ENCODE data around the gene RPL37.
A peak's percentile ranks its signal among the peaks of the same experiment; 100 is the strongest.
"Not testable (repeated sequence)": the region's sequence is repeated elsewhere in the genome, so short reads cannot be mapped to it uniquely, and the experiment has no call there.

The RPL37 gene

DNA sequence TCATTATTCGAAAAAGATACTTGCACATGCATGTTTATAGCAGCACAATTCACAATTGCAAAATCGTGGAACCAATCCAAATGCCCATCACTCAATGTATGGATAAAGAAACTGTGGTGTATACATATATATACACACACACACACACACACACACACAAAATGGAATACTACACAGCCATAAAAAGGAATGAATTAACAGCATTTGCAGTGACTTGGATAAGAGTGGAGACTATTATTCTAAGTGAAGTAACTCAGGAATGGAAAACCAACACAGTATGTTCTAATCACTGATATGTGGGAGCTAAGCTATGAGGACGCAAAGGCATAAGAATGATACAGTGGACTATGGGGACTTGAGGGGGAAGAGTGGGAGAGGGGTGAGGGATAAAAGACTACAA is 40.1 kb downstream of the RPL37 start:
- H3K9me3 ChIP-seq (ENCODE audit: control insufficient read depth, insufficient read depth, low read depth, low read length); POLR2A ChIA-PET; H3K36me3 ChIP-seq (ENCODE audit: control insufficient read depth in 2 of 2, insufficient read depth in 1 of 2, low read length in 2 of 2); H3K4me3 ChIP-seq (ENCODE audit: low read depth, low read length); H3K27ac ChIP-seq (ENCODE audit: extremely low read depth, low read depth, low read length): not testable (repeated sequence)
- TF ChIP-seq, protein P1, sequence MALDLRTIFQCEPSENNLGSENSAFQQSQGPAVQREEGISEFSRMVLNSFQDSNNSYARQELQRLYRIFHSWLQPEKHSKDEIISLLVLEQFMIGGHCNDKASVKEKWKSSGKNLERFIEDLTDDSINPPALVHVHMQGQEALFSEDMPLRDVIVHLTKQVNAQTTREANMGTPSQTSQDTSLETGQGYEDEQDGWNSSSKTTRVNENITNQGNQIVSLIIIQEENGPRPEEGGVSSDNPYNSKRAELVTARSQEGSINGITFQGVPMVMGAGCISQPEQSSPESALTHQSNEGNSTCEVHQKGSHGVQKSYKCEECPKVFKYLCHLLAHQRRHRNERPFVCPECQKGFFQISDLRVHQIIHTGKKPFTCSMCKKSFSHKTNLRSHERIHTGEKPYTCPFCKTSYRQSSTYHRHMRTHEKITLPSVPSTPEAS (tag by site-specific recombination; IDR thresholded peaks at IDR 0.05), result peak; percentile 88
- peak; percentile 99 for TF ChIP-seq ZNF146 (tag by site-specific recombination; IDR thresholded peaks at IDR 0.05)
- TF ChIP-seq, protein P2, sequence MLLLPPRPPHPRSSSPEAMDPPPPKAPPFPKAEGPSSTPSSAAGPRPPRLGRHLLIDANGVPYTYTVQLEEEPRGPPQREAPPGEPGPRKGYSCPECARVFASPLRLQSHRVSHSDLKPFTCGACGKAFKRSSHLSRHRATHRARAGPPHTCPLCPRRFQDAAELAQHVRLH (tag by site-specific recombination; IDR thresholded peaks at IDR 0.05), result peak; percentile 74
- CTCF ChIA-PET, result interaction anchor here (0.6 kb wide), 1 partner anchor 106 kb away, joined by 3 read pairs; no protein-coding TSS in a partner anchor
- peaks cover 28% of the 10 kb centered on the region for H3K4me1 ChIP-seq (ENCODE audit: control insufficient read depth, insufficient read depth, low read length)

DNA sequence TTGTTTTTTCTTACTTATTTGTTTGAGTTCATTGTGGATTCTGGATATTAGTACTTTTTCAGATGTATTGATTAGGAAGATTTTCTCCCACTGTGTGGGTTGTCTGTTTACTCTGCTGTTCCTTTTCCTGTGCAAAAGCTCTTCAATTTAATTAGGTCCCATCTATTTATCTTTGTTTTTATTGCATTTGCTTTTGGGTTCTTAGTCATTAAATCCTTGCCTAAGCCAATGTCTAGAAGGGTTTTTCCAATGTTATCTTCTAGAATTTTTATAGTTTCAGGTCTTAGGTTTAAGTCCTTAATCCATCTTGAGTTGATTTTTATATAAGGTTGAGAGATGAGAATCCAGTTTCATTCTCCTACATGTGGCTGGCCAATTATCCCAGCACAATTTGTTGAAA is 40.7 kb downstream of the RPL37 start:
- POLR2A ChIA-PET; H3K9me3 ChIP-seq (ENCODE audit: control insufficient read depth, insufficient read depth, low read depth, low read length); H3K36me3 ChIP-seq (ENCODE audit: control insufficient read depth in 2 of 2, insufficient read depth in 1 of 2, low read length in 2 of 2); H3K27ac ChIP-seq (ENCODE audit: extremely low read depth, low read depth, low read length); H3K4me3 ChIP-seq (ENCODE audit: low read depth, low read length): not testable (repeated sequence)
- CTCF ChIA-PET, result interaction anchor here (0.6 kb wide), 1 partner anchor 105 kb away, joined by 3 read pairs; no protein-coding TSS in a partner anchor
- H3K4me1 ChIP-seq (ENCODE audit: control insufficient read depth, insufficient read depth, low read length), result peaks cover 25% of the 10 kb centered on the region
- TF ChIP-seq, protein P2 (tag by site-specific recombination; IDR thresholded peaks at IDR 0.05), result peak; percentile 50; the same call in 1 of the 2 replicates
- TF ChIP-seq SCRT1 (tag by site-specific recombination; IDR thresholded peaks at IDR 0.05; ENCODE audit: borderline replicate concordance), result 0 out of 2 replicates have a peak, but pooled peaks have one; percentile 12
- TF ChIP-seq, protein P3, sequence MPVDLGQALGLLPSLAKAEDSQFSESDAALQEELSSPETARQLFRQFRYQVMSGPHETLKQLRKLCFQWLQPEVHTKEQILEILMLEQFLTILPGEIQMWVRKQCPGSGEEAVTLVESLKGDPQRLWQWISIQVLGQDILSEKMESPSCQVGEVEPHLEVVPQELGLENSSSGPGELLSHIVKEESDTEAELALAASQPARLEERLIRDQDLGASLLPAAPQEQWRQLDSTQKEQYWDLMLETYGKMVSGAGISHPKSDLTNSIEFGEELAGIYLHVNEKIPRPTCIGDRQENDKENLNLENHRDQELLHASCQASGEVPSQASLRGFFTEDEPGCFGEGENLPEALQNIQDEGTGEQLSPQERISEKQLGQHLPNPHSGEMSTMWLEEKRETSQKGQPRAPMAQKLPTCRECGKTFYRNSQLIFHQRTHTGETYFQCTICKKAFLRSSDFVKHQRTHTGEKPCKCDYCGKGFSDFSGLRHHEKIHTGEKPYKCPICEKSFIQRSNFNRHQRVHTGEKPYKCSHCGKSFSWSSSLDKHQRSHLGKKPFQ (tag by site-specific recombination; IDR thresholded peaks at IDR 0.05), result peak; percentile 67
- TF ChIP-seq, protein P4, sequence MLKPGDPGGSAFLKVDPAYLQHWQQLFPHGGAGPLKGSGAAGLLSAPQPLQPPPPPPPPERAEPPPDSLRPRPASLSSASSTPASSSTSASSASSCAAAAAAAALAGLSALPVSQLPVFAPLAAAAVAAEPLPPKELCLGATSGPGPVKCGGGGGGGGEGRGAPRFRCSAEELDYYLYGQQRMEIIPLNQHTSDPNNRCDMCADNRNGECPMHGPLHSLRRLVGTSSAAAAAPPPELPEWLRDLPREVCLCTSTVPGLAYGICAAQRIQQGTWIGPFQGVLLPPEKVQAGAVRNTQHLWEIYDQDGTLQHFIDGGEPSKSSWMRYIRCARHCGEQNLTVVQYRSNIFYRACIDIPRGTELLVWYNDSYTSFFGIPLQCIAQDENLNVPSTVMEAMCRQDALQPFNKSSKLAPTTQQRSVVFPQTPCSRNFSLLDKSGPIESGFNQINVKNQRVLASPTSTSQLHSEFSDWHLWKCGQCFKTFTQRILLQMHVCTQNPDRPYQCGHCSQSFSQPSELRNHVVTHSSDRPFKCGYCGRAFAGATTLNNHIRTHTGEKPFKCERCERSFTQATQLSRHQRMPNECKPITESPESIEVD (tag by site-specific recombination; IDR thresholded peaks at IDR 0.05), result peak; percentile 90
- peak; percentile 42; the same call in 1 of the 2 replicates for TF ChIP-seq OSR2 (tag by site-specific recombination; IDR thresholded peaks at IDR 0.05)
- TF ChIP-seq OVOL3 (tag by site-specific recombination; IDR thresholded peaks at IDR 0.05), result 0 out of 2 replicates have a peak, but pooled peaks have one; percentile 47
- peak; percentile 90 for TF ChIP-seq ZNF843 (tag by site-specific recombination; IDR thresholded peaks at IDR 0.05)
- TF ChIP-seq ZXDB (tag by site-specific recombination; IDR thresholded peaks at IDR 0.05), result peak; percentile 75
- TF ChIP-seq FEZF1 (tag by site-specific recombination; IDR thresholded peaks at IDR 0.05), result peak; percentile 87
- TF ChIP-seq ZNF341 (tag by site-specific recombination; IDR thresholded peaks at IDR 0.05; ENCODE audit: low read depth), result peak; percentile 75
- peak; percentile 38 for TF ChIP-seq GLIS1 (tag by site-specific recombination; IDR thresholded peaks at IDR 0.05)

DNA sequence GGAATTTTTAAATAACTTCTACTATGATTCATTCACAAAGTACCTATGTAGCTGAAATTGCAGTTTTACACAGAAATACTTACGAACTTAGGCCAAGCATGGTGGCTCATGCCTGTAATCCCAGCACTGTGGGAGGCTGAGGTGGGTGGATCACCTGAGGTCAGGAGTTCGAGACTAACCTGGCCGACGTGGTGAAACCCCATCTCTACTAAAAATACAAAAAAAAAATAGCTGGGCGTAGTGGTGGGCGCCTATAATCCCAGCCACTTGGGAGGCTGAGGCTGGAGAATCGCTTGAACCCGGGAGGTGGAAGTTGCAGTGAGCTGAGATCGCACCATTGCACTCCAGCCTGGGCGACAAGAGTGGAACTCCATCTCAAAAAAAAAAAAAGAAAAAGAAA is 42.3 kb downstream of the RPL37 start:
- H3K27ac ChIP-seq (ENCODE audit: extremely low read depth, low read depth, low read length); POLR2A ChIA-PET: not testable (repeated sequence)

More for the DNA sequence above, 42.3 kb downstream of the RPL37 start:
- H3K4me1 ChIP-seq (ENCODE audit: control insufficient read depth, insufficient read depth, low read length), result peaks cover 19% of the 10 kb centered on the region
- H3K9me3 ChIP-seq (ENCODE audit: control insufficient read depth, insufficient read depth, low read depth, low read length); H3K36me3 ChIP-seq (ENCODE audit: control insufficient read depth in 2 of 2, insufficient read depth in 1 of 2, low read length in 2 of 2); H3K4me3 ChIP-seq (ENCODE audit: low read depth, low read length): not testable (repeated sequence)
- TF ChIP-seq EGR2 (tag by site-specific recombination; IDR thresholded peaks at IDR 0.05; ENCODE audit: low read depth) (peak; percentile 91), ZEB2 (tag by site-specific recombination; IDR thresholded peaks at IDR 0.05) (0 out of 2 replicates have a peak, but pooled peaks have one; percentile 30), ZFHX2 (tag by site-specific recombination; conservative IDR thresholded peaks at IDR 0.05) (peak; percentile 72)
- CTCF ChIA-PET, result interaction anchor here (0.6 kb wide), 1 partner anchor 1509 kb away, joined by 3 read pairs; no protein-coding TSS in a partner anchor

Data from HEK293 (cell line).